ENCODE data around the gene DCHS1. TPM values are rescaled to one million over a fixed set of nuclear protein-coding genes. Genes with fewer than 3 reads are reported as not detected.

Gene DCHS1
- total RNA-seq, 1 experiment from 2014 or later = 0.11 TPM

DNA sequence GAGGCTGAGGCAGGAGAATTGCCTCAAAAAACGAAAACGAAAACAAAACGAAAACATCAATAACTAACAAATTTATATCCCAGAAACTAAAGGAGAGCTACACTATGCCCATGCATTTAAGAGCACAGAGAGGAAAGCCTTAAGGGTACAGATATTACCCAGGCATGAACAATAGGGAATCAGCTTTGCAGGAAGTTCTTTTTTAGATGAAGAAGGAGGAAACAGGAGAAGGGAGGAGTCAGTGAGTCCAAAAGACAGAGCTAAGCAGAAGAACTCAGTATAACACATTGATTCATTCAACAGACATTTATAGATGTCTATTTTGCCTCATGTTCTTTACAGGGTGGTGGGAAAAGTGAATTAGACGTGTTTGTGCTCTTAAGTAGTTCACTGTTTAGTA is 19.3 kb upstream of the DCHS1 start:
- DNase-seq (ENCODE audit: low read depth, low spot score) = no peak
- in situ Hi-C loops (cut with HindIII; ENCODE audit: low pct_unique_long_range_greater_than_20kb, low sequenced_read_pairs) = no loop called here

DNA sequence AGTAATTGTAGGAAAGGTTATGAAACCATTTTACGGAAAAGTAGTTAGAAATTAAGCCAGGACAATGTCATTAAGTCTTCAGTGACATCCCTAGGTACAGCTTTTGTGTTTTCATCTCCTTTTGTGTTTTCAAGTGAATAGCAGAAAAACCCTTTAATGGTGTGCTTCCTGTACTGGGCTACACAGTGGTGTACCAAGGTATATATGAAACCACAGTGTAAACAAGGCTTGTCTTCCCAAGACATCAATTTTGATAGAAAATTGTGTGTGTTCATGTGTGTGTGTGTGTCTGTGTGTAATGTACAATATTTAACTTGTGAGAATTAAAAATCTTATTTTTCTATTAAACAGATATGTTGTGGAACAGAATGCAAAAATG is 18.6 kb upstream of the DCHS1 start:
- DNase-seq (ENCODE audit: low read depth, low spot score) = no peak
- in situ Hi-C loops (cut with HindIII; ENCODE audit: low pct_unique_long_range_greater_than_20kb, low sequenced_read_pairs) = no loop called here

- in situ Hi-C loops (cut with HindIII; ENCODE audit: low pct_unique_long_range_greater_than_20kb, low sequenced_read_pairs) = no loop called here
Observed at GRCh38 chr11:6673523-6674218, 18.1 kb upstream of the DCHS1 start.

GRCh38 chr11:6671991-6672390 is 16.4 kb upstream of the DCHS1 start:
- DNase-seq (ENCODE audit: low read depth, low spot score) = no peak
- in situ Hi-C loops (cut with HindIII; ENCODE audit: low pct_unique_long_range_greater_than_20kb, low sequenced_read_pairs) = no loop called here

More at GRCh38 chr11:6673523-6674218, 18.1 kb upstream of the DCHS1 start:
- no peak for DNase-seq (ENCODE audit: low read depth, low spot score)

- in situ Hi-C loops (cut with HindIII; ENCODE audit: low pct_unique_long_range_greater_than_20kb, low sequenced_read_pairs) = no loop called here
- DNase-seq (ENCODE audit: low read depth, low spot score) = no peak
Observed at GRCh38 chr11:6670202-6670830, 14.7 kb upstream of the DCHS1 start.

DNA sequence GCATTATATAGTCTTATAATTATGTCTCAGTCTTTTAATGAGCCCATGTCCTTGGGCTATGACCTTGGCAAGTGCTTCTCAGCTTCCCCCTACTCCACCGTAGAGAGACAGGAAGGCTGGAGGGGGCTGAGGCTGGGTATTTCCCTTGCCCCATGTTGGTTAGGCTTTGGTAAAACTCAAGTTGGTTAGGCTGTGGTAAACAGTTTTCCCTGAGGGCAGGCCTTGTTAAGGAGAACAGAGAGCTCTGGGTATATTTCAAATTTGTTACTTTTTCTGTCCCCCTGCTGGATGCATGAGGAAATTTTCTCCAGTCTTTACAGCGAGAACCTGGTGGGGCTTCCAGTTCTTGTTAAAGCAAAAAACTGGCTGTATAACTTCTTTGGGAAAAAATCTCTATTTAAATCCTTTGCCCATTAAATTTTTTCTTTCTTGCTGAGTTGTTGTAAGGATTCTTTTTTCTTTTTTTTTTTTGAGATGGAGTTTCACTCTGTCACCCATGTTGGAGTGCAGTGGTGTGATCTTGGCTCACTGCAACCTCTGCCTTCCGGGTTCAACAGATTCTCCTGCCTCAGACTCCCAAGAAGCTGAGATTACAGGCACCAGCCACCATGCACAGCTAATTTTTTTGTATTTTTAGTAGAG is 12.2 kb upstream of the DCHS1 start:
- in situ Hi-C loops (cut with HindIII; ENCODE audit: low pct_unique_long_range_greater_than_20kb, low sequenced_read_pairs) = no loop called here
- peak; percentile 47 for DNase-seq (ENCODE audit: low read depth, low spot score)

- in situ Hi-C loops (cut with HindIII; ENCODE audit: low pct_unique_long_range_greater_than_20kb, low sequenced_read_pairs) = no loop called here
- DNase-seq (ENCODE audit: low read depth, low spot score) = no peak
Observed at GRCh38 chr11:6666302-6667183, 10.9 kb upstream of the DCHS1 start.

DNA sequence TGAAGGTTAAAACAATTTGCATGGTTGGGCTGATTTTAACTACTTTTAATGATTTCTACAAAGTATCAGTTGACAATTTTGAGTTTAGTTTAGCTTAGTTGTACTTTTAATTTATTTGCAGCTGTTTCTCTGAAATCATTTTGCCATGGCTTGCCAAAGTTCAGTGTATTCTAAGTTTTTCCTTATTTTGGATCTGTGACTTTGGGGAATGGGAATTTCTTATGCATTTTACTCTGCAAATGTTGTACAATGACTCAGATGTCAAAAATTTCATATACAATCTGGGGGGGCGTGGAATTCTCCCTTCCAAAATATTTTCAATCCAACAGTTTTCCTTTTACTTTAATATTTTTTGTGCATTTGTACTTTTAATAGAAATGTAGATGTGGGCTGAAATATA is 8.9 kb upstream of the DCHS1 start:
- in situ Hi-C loops (cut with HindIII; ENCODE audit: low pct_unique_long_range_greater_than_20kb, low sequenced_read_pairs) = no loop called here

DNA sequence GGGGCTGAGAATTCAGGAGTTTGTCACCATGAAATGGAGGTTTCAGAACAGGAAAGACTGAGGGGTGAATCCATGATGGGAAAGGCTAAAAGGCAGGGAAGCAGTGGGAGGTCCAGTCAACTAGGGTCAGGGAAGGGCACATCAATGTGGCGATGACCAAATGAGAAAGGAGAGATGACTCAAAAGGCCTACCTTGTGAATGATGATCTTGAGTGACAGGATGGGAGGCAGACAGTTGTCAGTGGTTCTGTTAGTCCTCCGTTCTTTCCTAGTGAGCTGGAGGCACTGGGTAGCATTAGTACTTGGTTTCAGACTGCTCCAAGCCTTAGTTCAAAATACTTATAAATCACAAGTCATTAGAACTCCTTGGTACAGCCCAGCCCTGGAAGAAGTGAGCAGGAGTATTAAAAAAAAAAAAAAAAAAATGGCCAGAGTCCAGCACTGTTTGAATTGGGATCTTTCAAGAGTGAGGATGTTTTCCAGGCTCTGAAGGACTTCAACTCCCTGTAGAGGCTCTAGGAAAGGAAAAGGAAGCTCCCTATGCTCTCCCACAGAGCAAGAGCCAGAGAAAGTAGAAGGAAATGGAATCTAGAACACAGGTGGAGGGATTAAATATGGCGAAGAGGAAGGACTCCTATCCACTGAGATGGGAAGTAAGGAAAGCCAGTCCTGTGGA is 8.3 kb upstream of the DCHS1 start:
- DNase-seq (ENCODE audit: low read depth, low spot score) = no peak
- in situ Hi-C loops (cut with HindIII; ENCODE audit: low pct_unique_long_range_greater_than_20kb, low sequenced_read_pairs) = no loop called here

More for the DNA sequence above, 8.9 kb upstream of the DCHS1 start:
- DNase-seq (ENCODE audit: low read depth, low spot score) = no peak

- no peak for DNase-seq (ENCODE audit: low read depth, low spot score)
- in situ Hi-C loops (cut with HindIII; ENCODE audit: low pct_unique_long_range_greater_than_20kb, low sequenced_read_pairs) = no loop called here
Observed at GRCh38 chr11:6660712-6661111, 5.1 kb upstream of the DCHS1 start.

GRCh38 chr11:6658647-6659046 is 3.0 kb upstream of the DCHS1 start:
- in situ Hi-C loops (cut with HindIII; ENCODE audit: low pct_unique_long_range_greater_than_20kb, low sequenced_read_pairs) = no loop called here
- DNase-seq (ENCODE audit: low read depth, low spot score) = no peak

GRCh38 chr11:6657346-6657745 is 1.7 kb upstream of the DCHS1 start:
- no peak for DNase-seq (ENCODE audit: low read depth, low spot score)
- in situ Hi-C loops (cut with HindIII; ENCODE audit: low pct_unique_long_range_greater_than_20kb, low sequenced_read_pairs) = no loop called here

DNA sequence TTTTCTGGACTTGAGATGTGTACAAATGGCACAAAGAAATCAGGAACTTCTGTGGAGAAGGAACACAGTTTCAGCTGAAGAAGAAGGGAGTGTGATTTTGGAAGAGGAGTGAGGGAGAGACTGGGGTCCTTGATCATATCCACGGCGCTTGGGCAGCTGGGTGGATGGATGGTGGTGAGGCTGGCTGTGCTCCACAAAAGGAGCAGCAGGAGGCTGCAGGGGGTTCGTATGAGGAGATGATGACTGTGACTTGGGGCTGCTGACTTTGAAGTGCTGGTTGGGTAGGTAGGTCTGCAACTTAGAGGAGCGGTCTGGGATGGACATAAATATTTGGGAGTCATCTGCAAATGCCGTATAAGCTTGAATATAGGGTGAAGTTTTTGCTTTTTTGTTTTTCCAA is 1.3 kb upstream of the DCHS1 start:
- in situ Hi-C loops (cut with HindIII; ENCODE audit: low pct_unique_long_range_greater_than_20kb, low sequenced_read_pairs) = no loop called here
- no peak for DNase-seq (ENCODE audit: low read depth, low spot score)

DNA sequence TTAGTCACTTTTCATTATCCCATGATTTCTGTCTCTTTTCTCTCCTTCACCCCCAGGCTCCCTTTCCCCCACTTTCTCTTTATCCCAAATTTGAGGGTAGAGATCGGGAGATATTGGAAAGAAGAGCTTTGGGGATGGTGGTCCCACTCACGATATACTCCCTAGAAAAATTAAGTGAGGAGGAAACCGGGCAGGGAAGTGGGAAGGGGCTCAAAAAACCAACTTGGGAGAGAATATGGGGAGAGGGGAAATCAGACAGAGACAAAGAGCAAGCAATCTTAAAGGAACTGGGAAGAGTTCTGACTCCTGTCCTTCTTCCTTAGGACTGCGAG is 941 bp upstream of the DCHS1 start:
- DNase-seq (ENCODE audit: low read depth, low spot score) = no peak
- in situ Hi-C loops (cut with HindIII; ENCODE audit: low pct_unique_long_range_greater_than_20kb, low sequenced_read_pairs) = no loop called here

DNA sequence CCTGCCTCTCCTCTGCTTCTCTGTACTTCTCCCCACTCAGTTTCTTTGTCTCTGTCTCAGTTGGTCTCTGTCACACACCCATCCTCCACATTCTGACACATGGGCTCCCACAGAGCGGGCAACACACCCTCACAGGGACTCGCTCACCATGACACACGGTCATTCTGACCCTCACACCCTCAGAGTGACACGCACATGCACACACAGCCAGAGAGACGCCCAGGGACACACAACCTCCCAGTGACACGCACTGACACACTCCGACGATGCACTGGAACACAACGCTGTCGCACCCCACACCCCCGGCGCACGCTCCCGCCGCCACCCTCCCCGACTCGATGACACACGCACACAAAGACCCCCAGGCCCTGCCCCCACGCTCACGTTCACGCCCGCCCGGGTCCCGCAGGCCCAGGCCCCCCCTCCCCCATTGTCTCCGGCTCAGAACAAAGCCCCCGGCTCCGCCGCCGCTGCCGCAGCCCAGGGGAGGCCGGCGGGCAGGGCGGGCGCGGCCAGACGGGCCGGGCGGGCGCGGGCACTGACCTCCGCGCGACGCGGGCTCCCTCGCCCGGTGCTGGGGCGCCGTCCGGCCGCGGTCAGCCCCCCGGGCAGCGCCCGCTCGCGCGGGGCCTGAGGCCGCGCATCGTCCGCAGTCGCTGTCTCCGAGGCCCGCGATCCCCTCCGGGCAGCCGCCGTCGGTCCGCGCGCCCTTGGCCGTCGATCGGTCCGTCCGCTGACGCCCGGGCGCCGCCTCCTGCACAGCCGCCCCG is 404 bp downstream of the DCHS1 start:
- in situ Hi-C loops (cut with HindIII; ENCODE audit: low pct_unique_long_range_greater_than_20kb, low sequenced_read_pairs) = no loop called here
- DNase-seq (ENCODE audit: low read depth, low spot score) = no peak

DNA sequence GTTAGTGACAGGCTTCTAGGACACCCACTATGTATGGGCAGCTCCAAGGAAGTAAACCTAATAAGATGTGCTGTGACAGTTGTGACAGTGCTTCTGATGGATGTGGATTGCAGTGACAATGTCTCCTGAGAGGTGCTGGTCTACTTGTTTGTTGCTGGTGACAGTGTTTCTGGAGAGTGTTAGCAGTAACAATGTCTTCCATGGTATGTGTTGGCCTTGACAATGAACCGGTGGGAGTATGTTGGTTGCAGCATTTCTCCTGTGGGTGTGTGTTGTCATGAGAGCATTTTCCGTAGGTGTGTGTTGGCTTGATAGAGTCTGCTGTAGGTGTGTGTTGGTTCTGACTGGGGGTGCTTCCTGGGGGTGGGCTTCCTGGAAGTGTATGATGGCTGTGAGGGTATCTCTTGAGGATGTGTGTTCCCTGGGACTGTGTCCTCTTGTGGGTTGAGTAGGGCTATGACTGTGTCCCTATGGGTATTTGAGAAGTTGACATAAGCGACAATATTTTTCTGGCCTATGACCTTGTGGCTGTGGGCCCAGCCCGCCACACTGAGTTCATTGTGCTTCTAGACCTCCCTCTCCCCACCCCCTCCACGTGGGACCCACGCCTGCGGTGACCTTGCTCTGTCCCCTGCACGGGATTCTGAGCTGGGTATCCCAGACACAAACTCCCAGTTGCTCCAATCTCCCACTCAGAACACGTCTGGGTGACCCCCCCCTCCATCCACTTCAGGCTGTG is 1.2 kb downstream of the DCHS1 start:
- no peak for DNase-seq (ENCODE audit: low read depth, low spot score)
- in situ Hi-C loops (cut with HindIII; ENCODE audit: low pct_unique_long_range_greater_than_20kb, low sequenced_read_pairs) = no loop called here

Data from SK-MEL-5 (cell line).